ENCODE results near the gene PDE10A. TPM values are rescaled to one million over a fixed set of nuclear protein-coding genes. Genes with fewer than 3 reads are reported as not detected.
"Not testable (repeated sequence)": the region's sequence is repeated elsewhere in the genome, so short reads cannot be mapped to it uniquely, and the experiment has no call there.

The PDE10A gene
- total and polyA plus RNA-seq, 9 donors, result 5.9 to 344 (median 88.7) TPM

- Histone ChIP-seq H3K36me3 (no peaks in the 10 kb centered on the region), H3K27me3 (no peaks in the 10 kb centered on the region), H3K4me1 (ENCODE audit: insufficient read depth) (no peaks in the 10 kb centered on the region), H3K9me3 (no peaks in the 10 kb centered on the region), H3K27ac (no peak overlapping the region), H3K4me3 (no peak overlapping the region)
- no peak for DNase-seq
- WGBS, 3 donors, result 71 to 93% (median 81%) methylated on average over 4 of the region's 4 CpGs
- TF ChIP-seq CTCF (IDR thresholded peaks at IDR 0.05), result no peak
- TF ChIP-seq POLR2A (IDR thresholded peaks at IDR 0.05), result no peak
- no peak for TF ChIP-seq EP300 (IDR thresholded peaks at IDR 0.05)
- intact Hi-C loops (cut with DNase I), result no loop called here
Measured at GRCh38 chr6:165627366-165627765, 35.7 kb downstream of the PDE10A start.

- Histone ChIP-seq H3K36me3 (no peaks in the 10 kb centered on the region), H3K9me3 (no peaks in the 10 kb centered on the region), H3K27me3 (no peaks in the 10 kb centered on the region), H3K27ac (no peak overlapping the region), H3K4me1 (ENCODE audit: insufficient read depth) (no peaks in the 10 kb centered on the region), H3K4me3 (no peak overlapping the region)
- WGBS, 3 donors, result 67 to 86% (median 83%) methylated on average over 6 of the region's 6 CpGs
- intact Hi-C loops (cut with DNase I), result no loop called here
- TF ChIP-seq POLR2A (IDR thresholded peaks at IDR 0.05), result no peak
- no peak for DNase-seq
Measured at GRCh38 chr6:165626711-165627110, 36.3 kb downstream of the PDE10A start.

- intact Hi-C loops (cut with DNase I), result no loop called here
- TF ChIP-seq EP300 (IDR thresholded peaks at IDR 0.05) (no peak), CTCF (IDR thresholded peaks at IDR 0.05) (no peak), POLR2A (IDR thresholded peaks at IDR 0.05) (no peak)
- Histone ChIP-seq H3K27ac (no peak overlapping the region), H3K36me3 (no peaks in the 10 kb centered on the region), H3K4me1 (ENCODE audit: insufficient read depth) (no peaks in the 10 kb centered on the region), H3K27me3 (no peaks in the 10 kb centered on the region), H3K9me3 (no peaks in the 10 kb centered on the region), H3K4me3 (no peak overlapping the region)
- DNase-seq, result no peak
- WGBS, 3 donors, result 94 to 99% (median 98%) methylated on average over 6 of the region's 6 CpGs
Measured at GRCh38 chr6:165624871-165625639, 38.0 kb downstream of the PDE10A start.

- TF ChIP-seq CTCF (IDR thresholded peaks at IDR 0.05) (no peak), POLR2A (IDR thresholded peaks at IDR 0.05) (no peak), EP300 (IDR thresholded peaks at IDR 0.05) (no peak)
- DNase-seq, result no peak
- no peak overlapping the region for H3K4me3 ChIP-seq
- H3K27me3 ChIP-seq, result no peaks in the 10 kb centered on the region
- H3K36me3 ChIP-seq, result no peaks in the 10 kb centered on the region
- intact Hi-C loops (cut with DNase I), result no loop called here
- H3K4me1 ChIP-seq (ENCODE audit: insufficient read depth), result no peaks in the 10 kb centered on the region
- H3K27ac ChIP-seq, result no peak overlapping the region
- H3K9me3 ChIP-seq, result no peaks in the 10 kb centered on the region
- WGBS, 3 donors, result 88 to 89% (median 89%) methylated on average over 7 of the region's 7 CpGs
Measured at GRCh38 chr6:165621940-165622339, 41.1 kb downstream of the PDE10A start.

GRCh38 chr6:165618891-165619290 is 44.1 kb downstream of the PDE10A start:
- H3K36me3 ChIP-seq; H3K27me3 ChIP-seq; H3K4me1 ChIP-seq (ENCODE audit: insufficient read depth); H3K4me3 ChIP-seq; intact Hi-C loops (cut with DNase I); H3K27ac ChIP-seq; H3K9me3 ChIP-seq; DNase-seq: not testable (repeated sequence)
- WGBS, 3 donors, result 96 to 98% (median 96%) methylated on average over 4 of the region's 4 CpGs

Measured in ovary (tissue), 9 donors.